Stimulated activated CD8-positive, alpha-beta memory T cell treated with anti-CD3 and anti-CD28 coated beads, Interleukin-15, amount 100 ng/mL, for 48 hours (primary cell): ENCODE data around the gene SYK.
"Not testable (repeated sequence)": the region's sequence is repeated elsewhere in the genome, so short reads cannot be mapped to it uniquely, and the experiment has no call there.

Experiments
- DNase-seq, 2 donors: peaks; one replicate each; pipeline ENCODE4 v3.0.0-alpha.2; 2020; ENCODE audit warnings: low read depth in 2 of 2

SYK gene

DNA sequence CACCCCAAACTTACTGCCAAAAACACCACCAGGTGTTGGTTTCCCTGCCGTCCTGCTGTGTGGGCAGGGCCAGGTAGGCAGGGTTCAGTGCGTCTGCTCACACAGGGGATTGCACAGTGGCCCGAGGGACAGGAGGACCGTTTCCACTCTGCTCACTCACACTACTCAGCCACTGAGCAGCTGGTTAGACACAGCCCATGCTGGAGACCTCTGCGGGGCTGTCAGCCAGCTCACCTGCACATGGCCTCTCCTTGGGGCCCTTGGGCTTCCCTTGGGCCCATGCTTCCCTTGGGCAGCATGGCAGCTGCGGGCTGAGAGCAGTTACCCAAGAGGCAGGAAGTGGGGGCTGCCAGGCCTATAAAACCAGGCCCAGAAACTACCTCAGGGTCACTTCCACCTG is 79.0 kb downstream of the SYK start:
- no peak for DNase-seq

- DNase-seq = no peak
Measured at GRCh38 chr9:90881648-90882047, 80.0 kb downstream of the SYK start.

DNA sequence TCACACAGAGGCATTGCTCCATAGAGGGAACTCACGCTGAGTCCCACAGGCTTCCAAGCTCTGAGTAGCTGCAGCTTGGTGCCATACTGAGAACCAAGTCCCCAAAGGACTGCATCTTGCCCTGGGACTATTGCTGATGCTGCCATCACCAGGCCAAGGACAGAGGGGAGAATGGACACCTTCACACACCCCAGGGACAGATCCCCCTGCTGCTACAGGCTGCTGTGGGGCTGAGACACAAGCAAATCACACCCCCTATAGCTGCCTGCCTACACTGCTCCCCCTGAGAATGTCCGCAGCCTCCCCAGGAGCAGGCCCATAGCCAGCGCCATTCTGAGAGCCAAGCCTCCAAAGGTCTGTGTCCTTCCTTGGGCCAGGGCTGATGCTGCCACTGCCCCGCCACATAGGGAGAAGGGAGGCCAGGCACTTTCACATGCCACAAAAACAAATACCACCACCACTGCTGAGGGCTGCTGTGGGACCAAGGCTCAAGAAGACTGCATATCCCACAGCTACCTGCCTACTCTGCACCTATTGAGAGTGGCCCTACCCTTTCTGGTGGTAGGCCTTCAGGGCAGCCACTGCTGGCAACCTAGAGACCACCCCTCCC is 81.5 kb downstream of the SYK start:
- DNase-seq = no peak

DNA sequence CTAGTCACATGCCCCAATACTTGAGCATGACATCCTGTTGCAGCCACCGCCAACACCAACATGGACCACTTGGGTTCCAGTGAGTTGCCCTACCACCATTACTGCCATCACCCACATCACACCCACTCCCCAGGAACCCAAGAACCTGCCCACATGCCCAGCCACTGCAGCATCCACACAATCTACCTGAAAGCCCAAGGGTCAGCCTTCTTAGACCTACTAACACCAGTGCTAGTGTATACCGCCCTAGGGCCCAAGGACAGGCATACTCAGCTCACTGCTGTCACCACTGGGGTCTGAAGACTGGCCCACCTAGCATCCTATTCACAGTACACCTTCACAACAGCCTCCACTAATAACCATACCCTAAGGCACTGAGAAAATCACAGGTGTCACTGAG is 82.0 kb downstream of the SYK start:
- DNase-seq = no peak

- no peak for DNase-seq
Measured at GRCh38 chr9:90884178-90884577, 82.6 kb downstream of the SYK start.

- not testable (repeated sequence) for DNase-seq
Measured at GRCh38 chr9:90886868-90887267, 85.2 kb downstream of the SYK start.

DNA sequence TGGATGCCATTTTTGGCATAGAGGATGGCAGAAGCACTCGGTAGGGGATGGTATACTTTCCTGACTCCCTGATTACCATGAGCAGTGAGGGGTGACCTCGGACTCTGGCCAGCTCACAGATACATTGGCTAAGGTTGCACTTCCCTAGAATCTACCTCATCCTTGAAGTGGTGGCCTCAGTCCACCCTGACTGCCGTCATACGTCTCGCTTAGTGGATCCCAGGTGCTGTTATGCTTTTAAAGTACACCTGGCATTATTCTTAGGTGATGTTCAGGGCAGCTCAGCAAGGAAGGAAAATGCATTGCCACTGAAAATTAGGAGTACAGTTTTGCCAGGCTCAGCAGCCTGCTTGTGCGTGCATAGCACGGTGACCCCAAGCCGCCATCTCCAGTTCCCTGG is 87.3 kb downstream of the SYK start:
- DNase-seq = no peak

GRCh38 chr9:90890146-90890810 is 88.7 kb downstream of the SYK start:
- no peak for DNase-seq

GRCh38 chr9:90891308-90892040 is 89.9 kb downstream of the SYK start:
- DNase-seq = no peak

DNA sequence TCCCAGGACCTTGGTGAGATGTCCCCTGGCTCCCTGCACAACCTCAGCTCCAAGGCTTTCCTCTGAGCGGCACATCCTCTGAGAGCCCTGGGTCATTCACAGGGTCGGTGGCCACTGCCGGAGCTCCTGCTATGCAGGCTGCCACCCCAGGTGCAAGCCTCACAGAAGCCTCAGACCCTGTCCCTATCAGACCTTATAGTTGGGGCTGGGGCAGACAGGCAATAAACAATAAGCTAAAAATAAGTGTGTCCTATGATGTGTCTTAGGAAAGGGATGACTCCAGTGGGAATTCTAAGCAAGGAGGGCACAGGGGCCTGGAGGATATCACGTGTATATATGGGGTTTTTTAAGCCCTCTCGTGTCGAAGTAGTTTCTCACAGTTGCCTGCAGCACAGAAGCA is 91.3 kb downstream of the SYK start:
- DNase-seq = no peak

- DNase-seq = no peak
Measured at GRCh38 chr9:90893706-90894105, 92.1 kb downstream of the SYK start.

DNA sequence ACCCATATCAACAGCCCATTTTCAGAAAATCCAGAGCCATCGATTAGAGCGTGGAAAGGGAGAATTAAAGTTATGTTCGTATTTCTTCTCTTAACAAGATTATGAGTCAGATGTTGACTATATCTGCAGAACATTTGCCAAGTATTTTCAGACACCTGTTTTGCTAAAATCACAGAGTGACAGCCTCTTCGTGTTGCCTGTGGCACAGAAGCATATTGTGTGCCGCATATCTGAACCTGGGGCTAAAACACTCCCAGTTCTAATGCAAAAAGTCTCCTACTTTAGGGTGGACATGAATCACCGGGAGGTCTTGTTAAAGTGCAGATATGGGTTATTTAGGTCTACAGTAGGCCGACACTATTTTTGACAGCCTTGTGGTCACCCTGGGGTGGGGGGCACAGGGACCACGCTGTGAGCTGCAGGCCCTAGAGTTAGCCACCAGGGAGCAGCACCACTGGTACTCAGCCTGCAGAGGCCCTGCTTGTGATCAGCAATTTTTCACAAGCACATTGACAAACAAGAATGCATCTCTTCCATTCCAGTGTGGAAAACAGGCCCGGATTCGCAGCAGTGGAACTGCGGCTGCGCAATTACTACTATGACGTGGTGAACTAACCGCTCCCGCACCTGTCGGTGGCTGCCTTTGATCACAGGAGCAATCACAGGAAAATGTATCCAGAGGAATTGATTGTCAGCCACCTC is 93.5 kb downstream of the SYK start:
- no peak for DNase-seq

GRCh38 chr9:90895786-90896185 is 94.2 kb downstream of the SYK start:
- DNase-seq = no peak

GRCh38 chr9:90896231-90896630 is 94.6 kb downstream of the SYK start:
- no peak for DNase-seq

- no peak for DNase-seq
Measured at GRCh38 chr9:90898228-90898627, 96.6 kb downstream of the SYK start.

DNA sequence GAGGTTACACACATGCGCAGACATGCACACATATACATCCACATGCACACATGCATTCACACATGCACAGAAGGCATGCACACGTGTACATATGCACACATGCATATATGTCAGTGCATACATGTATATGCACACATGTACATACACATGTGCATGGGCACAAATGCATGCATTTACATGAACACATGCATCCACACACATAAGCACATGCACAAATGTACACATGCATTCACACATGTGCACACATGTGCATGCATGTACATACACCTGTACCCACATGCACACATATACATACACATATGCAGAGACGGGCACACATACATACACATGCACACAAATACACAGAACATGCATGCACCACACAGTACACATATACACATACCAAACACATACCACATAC is 97.7 kb downstream of the SYK start:
- DNase-seq = no peak

- no peak for DNase-seq
Measured at GRCh38 chr9:90900130-90900529, 98.5 kb downstream of the SYK start.

DNA sequence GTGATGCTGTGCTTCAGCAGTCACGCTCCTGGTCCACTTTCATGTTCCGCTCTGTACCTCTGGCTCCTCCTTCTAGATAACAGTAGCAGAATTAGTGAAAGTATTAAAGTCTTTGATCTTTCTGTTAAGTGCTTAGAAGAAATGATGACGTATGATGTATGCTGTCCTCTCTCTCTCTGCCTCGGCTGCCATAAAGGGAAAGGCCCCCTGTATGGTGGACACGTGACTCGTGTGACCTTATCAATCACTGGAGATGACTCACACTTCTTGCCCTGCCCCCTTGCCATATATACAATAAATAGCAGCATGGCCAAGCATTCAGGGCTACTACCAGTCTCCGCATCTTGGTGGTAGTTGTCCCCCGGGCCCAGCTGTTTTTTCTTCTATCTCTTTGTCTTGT is 100.3 kb downstream of the SYK start:
- no peak for DNase-seq

DNA sequence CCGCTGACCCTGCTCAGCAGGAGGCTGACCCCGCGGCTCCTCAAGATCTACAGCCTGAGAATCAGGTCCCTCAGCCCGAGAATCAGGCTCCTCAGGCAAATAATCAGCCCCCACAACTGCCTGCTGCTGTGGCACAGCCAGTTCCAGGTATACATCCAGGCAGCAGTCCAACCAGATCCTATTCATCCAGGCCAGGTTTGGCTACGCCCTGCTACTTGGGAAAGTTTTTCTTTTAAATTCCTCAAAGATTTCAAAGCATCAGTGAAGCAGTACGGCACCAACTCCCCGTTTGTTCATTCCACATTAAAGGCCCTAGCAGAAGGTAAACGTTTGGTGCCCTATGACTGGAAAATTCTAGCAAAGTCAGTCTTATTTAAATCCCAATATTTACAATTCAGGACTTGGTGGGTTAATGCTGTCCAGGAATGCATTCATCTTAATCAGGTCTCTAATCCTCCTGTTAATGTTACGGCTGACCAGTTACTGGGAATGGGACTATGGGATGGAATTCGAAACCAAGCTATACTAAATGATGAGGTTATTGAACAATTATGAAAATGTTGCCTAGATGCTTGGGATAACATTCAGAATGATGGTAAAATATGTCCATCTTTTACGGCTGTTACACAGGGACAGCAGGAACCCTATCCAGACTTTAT is 102.3 kb downstream of the SYK start:
- DNase-seq = no peak

- DNase-seq = no peak
Measured at GRCh38 chr9:90904706-90905478, 103.3 kb downstream of the SYK start.

DNA sequence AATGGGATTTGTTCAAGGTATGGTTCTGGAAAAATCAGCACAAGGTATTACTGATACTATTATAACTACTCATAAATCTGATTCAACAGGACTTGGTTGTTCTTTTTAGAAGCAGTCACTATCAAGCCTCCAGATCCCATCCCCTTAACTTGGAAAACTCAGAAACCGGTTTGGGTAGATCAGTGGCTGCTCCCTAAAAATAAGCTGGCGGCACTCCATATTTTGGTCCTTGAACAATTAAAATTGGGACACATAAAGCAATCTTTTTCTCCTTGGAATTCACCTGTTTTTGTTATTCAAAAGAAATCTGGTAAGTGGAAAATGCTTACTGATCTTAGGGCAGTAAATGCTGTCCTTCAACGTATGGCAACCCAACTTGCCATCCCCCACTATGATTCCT is 104.2 kb downstream of the SYK start:
- no peak for DNase-seq
